ENCODE measurements around the gene SERINC2. TPM values are rescaled to one million over a fixed set of nuclear protein-coding genes. Genes with fewer than 3 reads are reported as not detected.

The SERINC2 gene
- total RNA-seq, 1 donor from 2014 or later: 1.6 TPM

DNA sequence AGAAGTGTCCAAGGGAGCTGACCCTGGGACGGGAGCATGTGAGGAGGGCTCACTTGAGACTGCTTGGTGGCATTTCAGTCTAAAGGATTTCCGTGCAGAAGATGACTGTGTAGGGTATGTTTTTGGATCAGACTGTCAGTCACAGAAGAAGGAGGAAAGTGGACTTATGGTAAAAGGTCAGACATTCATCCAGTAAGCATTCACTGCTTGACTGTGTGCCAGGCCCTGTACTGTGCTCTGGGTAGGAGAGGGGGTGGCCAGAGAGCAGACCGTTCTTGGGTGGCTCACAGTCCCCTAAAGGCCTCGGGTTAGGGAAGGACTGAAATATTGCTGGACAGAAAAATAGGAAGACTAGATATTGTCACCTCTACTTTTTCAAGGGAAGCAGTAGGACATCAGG, 2.1 kb upstream of the SERINC2 start:
- H3K27ac ChIP-seq (replicated peaks): no peak overlapping the region
- no peaks in the 10 kb centered on the region for H3K36me3 ChIP-seq
- peaks cover 19% of the 10 kb centered on the region for H3K4me1 ChIP-seq
- intact Hi-C loops (cut with micrococcal nuclease): no loop called here
- H3K4me3 ChIP-seq: no peak overlapping the region
- H3K9me3 ChIP-seq (replicated peaks): no peaks in the 10 kb centered on the region
- DNase-seq: no peak
- peaks cover 67% of the 10 kb centered on the region for H3K27me3 ChIP-seq (ENCODE audit: low read depth)
- TF ChIP-seq, protein P1, sequence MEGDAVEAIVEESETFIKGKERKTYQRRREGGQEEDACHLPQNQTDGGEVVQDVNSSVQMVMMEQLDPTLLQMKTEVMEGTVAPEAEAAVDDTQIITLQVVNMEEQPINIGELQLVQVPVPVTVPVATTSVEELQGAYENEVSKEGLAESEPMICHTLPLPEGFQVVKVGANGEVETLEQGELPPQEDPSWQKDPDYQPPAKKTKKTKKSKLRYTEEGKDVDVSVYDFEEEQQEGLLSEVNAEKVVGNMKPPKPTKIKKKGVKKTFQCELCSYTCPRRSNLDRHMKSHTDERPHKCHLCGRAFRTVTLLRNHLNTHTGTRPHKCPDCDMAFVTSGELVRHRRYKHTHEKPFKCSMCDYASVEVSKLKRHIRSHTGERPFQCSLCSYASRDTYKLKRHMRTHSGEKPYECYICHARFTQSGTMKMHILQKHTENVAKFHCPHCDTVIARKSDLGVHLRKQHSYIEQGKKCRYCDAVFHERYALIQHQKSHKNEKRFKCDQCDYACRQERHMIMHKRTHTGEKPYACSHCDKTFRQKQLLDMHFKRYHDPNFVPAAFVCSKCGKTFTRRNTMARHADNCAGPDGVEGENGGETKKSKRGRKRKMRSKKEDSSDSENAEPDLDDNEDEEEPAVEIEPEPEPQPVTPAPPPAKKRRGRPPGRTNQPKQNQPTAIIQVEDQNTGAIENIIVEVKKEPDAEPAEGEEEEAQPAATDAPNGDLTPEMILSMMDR (IDR thresholded peaks at IDR 0.05; ENCODE audit: borderline replicate concordance): no peak

DNA sequence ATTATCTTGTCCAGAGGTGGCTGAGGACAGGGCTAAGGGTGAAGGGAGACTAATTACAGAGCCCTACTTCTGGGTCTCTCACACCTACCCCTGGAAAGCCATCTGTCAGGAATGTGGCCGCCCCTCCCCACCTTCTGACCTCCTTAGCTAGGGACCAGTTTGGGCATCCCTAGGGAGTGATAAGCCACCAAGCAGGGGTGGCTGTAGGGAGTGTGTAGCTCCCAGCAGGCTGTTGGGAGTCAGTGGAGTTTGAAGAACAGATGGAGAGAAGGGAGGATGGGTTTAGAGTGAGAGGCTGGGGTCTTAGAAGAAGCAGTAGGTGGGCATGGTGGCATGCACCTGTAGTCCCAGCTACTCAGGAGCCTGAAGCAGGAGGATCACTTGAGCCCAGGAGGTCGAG, 808 bp upstream of the SERINC2 start:
- Histone ChIP-seq H3K4me1 (peaks cover 19% of the 10 kb centered on the region), H3K9me3 (replicated peaks) (no peaks in the 10 kb centered on the region), H3K27me3 (ENCODE audit: low read depth) (peaks cover 75% of the 10 kb centered on the region), H3K27ac (replicated peaks) (no peak overlapping the region), H3K4me3 (peak overlapping the region; percentile 82), H3K36me3 (no peaks in the 10 kb centered on the region)
- DNase-seq: no peak
- TF ChIP-seq, protein P1 (IDR thresholded peaks at IDR 0.05; ENCODE audit: borderline replicate concordance): no peak
- intact Hi-C loops (cut with micrococcal nuclease): no loop called here

DNA sequence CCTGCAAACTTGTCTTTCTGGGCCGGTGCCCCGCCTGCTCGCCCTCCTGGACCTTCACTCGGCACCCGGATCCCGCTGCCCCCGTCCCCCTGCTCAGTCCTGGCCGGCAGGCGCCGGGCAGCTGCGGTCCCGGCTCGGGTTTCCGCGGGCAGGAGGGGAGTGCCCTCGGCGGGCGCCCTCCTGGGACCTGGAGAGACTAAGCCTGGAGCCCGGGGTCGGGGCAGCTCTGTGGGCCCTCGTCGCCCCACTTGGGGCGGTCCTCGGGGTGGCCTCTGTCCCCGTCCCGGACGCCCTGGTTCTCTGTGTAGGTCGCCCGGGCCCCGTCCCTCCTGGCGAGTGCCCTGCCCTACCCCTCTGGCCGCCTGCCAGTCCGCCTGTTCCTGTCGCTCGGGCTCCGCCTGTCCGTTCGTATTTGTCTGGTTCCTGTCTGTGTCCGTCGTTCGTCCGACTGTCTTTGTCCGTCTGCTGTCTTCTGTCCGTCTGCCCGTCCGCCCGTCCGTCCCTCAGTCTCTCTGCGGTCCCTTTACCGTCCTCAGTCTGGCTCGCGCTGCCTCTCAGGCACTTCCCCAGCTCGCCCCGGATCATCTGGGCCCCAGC, 490 bp downstream of the SERINC2 start:
- Histone ChIP-seq H3K36me3 (no peaks in the 10 kb centered on the region), H3K4me1 (peaks cover 19% of the 10 kb centered on the region), H3K27ac (replicated peaks) (peak overlapping the region; percentile 82), H3K27me3 (ENCODE audit: low read depth) (peaks cover 76% of the 10 kb centered on the region), H3K4me3 (peak overlapping the region; percentile 82), H3K9me3 (replicated peaks) (no peaks in the 10 kb centered on the region)
- intact Hi-C loops (cut with micrococcal nuclease): no loop called here
- peak; percentile 82 for DNase-seq
- TF ChIP-seq, protein P1 (IDR thresholded peaks at IDR 0.05; ENCODE audit: borderline replicate concordance): no peak

DNA sequence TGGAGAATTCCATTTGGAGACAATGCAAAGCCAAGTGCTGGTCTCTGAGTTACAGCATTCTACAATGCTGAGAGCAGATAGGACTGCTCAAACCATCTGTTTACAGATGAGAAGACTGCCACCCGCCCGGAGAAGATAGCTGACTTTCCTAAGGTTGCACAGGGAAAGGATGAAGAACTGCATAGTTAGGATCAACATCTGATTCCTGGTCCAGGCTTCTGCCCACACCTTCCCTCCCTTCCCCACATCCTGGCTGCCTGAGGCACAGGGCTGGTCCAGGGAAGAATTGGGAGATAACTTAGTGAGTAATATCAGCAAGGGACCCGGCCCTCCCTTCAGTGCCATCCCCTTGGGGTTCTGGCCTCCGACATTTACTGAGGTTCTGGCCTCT, 2.0 kb downstream of the SERINC2 start:
- DNase-seq: no peak
- TF ChIP-seq, protein P1 (IDR thresholded peaks at IDR 0.05; ENCODE audit: borderline replicate concordance): no peak
- Histone ChIP-seq H3K27me3 (ENCODE audit: low read depth) (peaks cover 67% of the 10 kb centered on the region), H3K36me3 (no peaks in the 10 kb centered on the region), H3K4me3 (no peak overlapping the region), H3K27ac (replicated peaks) (no peak overlapping the region), H3K4me1 (peaks cover 19% of the 10 kb centered on the region), H3K9me3 (replicated peaks) (no peaks in the 10 kb centered on the region)
- intact Hi-C loops (cut with micrococcal nuclease): no loop called here

DNA sequence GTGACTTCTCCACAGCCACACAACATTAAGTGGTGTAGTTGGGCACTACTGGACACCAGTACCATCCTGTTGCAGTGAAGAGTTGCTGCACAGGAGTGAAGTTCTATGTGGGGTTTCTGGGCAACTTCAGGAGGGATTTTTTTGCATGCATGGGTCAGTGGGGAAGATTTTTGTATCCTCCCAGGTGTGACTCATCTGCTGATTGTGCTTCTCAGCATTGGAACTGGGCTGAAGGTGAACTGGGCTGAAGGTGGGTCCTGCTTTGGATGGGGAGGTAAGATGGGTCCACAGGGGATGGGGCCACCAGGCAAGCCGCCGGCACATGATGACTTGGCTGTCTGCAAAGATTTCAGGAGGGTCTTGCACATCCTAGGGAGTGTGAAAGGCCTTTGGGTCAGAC, 2.6 kb downstream of the SERINC2 start:
- Histone ChIP-seq H3K4me3 (no peak overlapping the region), H3K9me3 (replicated peaks) (no peaks in the 10 kb centered on the region), H3K36me3 (no peaks in the 10 kb centered on the region), H3K27me3 (ENCODE audit: low read depth) (peaks cover 61% of the 10 kb centered on the region), H3K27ac (replicated peaks) (no peak overlapping the region), H3K4me1 (peaks cover 19% of the 10 kb centered on the region)
- DNase-seq: no peak
- TF ChIP-seq, protein P1 (IDR thresholded peaks at IDR 0.05; ENCODE audit: borderline replicate concordance): no peak
- intact Hi-C loops (cut with micrococcal nuclease): no loop called here

All from left ventricle myocardium inferior (tissue), 1 donor.